HG03558 (cell line): ENCODE measurements around the gene SCNN1A.

Experiments
- ATAC-seq: cut with Tn5 transposase; IDR thresholded peaks from one replicate; pipeline ENCODE4 v1.9.1; 2021; ENCODE audit warnings: moderate number of reproducible peaks; ENCODE audit not compliant: unreplicated experiment; ENCODE audit errors: extremely low read depth

SCNN1A gene

DNA sequence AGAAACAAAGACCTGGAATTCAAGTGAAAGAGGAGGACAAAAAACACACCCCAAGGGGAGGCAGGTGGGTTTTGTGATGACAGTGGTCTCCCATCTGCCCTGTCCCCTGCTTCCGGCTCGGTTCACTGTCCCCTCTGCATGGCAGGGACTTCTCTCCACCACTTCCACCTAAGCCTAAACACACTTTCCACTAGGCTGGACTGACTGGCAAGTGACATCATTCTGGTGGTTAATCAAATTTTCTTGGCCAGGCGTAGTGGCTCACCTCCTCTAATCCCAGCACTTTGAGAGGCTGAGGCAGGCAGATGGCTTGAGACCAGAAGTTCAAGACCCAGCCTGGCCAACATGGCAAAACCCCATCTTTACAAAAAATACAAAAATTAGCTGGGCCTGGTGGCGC, 53.0 kb downstream of the SCNN1A start:
- no peak for ATAC-seq

DNA sequence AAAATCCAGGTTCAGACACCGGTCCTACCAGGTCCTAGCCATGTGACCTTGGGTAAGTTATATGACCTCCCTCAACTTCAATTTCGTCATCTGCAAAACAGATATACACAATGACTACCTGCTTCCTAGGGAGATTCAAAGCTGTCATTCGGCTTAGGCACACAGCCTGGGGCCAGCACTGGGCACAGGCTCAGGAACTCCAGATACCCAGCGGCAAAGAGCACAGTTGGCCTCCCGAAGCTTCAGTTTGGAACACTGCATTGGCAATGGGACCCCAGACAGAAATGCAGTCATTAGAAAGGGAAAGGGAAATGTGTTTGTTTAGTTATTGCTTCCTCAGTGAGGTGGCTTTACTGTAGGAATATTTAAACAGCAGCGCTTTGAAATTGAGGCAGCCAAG, 53.5 kb downstream of the SCNN1A start:
- ATAC-seq: no peak

DNA sequence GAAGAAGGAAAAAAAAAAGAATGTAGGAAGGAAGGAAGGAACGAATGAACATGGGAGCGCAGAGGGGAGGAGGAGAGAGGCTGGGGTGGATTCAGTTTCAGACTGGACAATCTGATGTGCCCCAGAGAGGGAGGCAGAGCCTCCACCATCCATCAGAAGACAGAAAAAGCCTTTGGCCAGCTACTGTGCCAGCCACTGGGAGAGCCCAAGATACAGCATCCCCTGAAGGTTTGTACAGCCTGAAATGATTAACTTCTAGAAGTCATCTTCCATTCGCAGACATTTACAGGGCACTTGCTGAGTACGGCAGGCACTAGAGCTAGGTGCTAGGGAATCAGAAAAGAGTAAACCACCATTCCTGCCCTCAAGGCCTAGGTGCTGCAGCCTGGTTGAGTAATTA, 55.9 kb downstream of the SCNN1A start:
- no peak for ATAC-seq

DNA sequence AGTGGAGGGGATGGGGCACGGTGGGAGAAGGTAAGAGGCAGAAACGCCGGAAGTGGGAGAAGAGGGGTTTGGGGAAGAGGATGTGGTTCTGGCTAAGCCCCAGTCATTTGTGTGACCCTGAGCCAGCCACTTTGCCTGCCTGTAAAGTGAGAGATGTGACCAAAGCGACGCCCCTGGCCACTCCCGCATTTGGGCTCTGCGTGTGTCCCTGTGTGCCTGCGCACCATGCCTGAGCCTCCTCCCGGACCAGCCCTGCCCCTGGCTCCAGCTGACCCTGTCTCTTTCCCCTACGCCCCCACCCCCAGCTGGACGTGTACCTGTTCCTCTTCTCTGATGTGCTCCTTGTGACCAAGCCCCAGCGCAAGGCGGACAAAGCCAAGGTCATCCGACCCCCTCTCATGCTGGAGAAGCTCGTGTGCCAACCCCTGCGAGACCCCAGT, 56.9 kb downstream of the SCNN1A start:
- ATAC-seq: no peak

DNA sequence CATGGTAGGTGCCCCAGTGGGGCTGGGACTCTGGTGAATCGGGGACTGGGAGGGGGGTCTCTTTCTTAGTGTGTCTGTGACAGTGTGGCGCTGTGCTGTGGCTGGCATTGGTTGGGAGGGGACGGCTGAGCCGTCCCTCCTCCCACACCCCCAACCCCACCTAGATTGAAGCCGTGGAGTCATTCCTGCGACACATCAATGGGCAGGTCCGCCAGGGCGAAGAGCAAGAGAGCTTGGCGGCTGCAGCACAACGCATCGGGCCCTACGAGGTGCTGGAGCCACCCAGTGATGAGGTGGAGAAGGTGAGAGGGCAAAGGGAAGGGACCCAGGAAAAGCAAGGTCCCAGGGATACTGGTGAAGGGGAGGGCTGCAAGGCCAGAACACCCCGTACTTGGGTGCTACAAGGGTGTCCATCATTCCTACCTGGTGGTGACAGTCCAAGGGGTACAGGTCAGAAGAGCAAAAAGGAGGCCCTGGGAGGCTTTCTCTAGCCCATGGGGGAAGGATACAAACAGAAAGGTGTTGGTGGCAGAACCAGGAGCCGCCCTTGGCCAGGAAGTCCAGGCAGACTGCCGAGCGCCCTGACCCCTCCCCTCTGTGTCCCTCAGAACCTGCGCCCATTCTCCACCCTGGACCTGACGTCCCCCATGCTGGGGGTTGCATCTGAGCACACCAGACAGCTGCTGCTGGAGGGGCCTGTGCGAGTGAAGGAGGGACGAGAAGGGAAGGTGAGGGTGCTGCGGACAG, 57.5 kb downstream of the SCNN1A start:
- ATAC-seq: no peak

- no peak for ATAC-seq
Measured at GRCh38 chr12:6316921-6317692, 58.3 kb downstream of the SCNN1A start.

DNA sequence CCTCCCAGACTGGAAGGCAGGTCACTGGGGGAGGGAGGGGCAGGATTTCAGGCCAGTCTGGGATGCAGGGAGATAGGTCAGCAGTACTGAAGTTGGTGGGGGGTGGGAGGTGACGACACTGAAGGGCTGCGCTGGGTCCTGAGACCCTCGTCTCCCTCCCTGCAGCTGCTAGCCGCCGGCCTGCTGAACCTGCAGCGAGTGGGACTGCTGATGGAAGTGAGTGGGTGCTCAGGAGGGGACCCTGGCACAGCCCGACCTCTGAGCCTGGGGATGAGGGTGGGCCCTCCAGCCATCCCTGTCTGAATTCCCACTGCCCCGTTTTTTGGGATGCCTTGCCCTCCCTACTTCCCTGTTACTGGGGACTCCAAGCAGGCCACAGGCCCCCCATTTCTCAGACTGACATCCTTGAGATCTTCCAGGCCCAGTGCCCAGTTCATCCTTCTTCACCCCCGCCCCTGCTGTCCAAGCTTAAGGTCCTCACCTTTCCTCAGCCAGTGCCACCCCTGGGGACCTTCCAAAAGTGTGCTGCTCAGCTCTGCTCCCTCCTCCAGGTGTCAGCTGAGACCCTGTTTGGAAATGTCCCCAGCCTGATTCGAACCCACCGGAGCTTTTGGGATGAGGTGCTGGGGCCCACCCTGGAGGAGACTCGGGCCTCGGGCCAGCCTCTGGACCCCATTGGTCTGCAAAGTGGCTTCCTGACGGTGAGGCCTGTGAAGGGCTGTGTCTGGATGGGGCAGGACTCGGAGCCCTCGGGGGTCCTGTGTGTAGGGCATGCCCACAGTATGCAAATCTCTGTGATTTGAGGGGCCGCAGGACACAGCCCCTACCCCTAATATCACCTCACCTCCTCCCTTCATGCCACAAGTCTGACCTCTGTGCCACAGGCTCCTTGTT, 59.4 kb downstream of the SCNN1A start:
- ATAC-seq: no peak

GRCh38 chr12:6315184-6315583, 60.2 kb downstream of the SCNN1A start:
- ATAC-seq: no peak

DNA sequence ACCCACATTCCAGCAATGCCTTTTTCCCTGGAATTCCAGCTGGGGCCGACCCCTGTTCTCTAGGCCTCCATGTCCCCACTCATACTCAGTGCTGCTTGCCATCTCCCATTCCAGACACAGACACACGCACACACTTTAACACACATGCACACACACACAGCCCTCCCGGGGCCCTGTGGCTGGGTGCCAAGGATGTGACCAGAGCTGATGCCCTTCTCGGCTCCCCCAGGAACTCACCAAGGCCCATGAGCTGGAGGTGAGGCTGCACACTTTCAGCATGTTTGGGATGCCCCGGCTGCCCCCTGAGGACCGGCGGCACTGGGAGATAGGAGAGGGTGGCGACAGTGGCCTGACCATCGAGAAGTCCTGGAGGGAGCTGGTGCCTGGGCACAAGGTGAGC, 60.6 kb downstream of the SCNN1A start:
- ATAC-seq: no peak

DNA sequence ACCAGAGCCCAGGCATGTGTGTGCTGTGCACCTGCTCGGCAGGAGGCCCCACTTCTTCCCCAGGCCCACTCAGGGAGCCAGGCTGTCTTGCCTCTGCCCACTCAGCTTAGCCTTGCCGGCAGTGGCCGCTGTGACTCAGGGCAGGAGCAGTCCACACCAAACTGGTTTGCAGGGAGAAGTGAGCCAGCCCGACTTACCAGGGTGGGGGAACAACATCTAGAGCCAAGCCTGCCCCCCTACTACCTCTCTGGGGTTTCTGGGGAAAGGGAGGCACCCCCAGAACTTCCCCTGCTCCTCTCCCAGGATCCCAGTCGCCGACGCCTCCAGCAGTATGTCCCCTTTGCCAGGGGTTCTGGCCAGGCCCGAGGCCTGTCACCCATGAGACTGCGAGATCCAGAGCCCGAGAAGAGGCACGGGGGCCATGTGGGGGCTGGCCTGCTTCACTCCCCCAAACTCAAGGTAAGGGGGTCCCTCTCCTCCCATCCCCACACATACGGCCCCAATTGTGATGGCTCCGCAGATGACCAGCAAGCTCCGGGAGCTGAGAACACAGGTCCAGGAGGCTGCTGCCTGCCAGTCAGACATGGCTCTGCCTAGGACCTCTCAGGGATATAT, 61.9 kb downstream of the SCNN1A start:
- ATAC-seq: no peak

DNA sequence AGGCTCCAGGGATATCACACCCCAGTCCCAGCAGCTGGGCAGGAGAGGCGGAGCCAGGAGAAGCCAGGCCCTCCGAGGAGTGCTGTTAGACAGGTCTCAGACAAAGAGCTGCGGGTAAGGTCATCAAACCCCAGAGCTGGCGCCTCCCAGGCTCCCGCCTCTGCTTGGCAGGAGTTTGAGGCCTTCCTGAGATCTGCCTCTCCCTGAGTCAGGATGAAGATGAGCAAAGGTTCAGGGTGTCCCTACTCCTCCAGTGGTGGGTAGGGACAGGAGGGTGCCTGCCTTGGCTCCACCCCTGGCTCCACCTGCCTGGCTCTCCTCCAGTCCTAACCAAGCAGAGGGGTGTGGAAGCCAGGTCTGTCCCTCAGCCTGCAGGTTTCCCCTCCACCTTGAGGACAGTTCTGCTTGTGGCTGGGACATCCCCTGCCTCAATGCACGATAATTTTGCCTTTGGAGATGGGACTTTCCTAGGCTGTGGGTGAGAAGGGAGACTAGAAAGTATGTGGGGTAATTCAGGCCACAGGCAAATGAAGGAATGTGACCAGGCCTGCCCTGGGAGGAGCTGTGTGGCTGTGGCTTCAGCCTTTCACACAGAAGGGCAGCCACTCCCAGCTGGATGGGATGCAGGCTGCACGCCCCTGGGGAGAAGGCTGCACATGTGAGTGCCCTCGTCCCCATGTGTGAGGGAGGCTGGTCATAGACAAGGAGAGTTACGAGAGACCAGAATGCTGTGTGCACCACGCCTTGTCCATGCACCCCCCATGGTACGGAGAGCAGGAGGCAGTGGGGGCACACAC, 62.6 kb downstream of the SCNN1A start:
- ATAC-seq: no peak

DNA sequence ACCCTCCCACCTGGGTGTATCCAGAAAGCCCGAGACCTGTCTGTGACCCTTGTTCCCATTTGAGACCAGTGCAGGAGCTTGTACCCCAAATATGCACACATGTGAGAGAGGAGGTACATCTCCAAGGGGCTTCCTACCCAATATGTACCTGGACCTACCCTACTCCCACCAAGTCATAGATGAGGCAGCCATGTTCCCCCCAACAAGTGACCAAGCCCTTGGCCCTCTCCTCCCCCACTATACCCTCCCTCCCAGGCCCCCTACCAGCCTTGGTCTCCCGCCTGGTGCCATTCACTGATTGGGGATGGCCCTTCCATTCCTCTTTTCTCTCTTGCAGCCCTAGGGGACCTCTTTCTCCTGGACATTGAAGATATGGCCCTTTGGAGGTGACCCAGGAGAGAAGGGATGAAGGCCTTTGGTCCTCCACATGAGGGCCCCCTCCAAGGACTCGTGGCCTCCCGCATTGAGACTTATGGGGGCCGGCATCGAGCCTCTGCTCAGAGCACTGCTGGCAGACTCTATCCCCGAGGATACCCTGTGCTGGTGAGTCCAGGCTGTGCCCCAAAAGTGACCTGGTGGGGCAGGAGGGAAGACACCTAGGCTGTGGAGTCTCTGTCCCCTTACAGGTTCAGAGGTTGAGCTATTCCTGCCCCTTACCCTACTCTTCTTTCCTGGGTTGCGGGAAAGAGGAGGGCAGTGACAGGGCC, 63.4 kb downstream of the SCNN1A start:
- no peak for ATAC-seq

DNA sequence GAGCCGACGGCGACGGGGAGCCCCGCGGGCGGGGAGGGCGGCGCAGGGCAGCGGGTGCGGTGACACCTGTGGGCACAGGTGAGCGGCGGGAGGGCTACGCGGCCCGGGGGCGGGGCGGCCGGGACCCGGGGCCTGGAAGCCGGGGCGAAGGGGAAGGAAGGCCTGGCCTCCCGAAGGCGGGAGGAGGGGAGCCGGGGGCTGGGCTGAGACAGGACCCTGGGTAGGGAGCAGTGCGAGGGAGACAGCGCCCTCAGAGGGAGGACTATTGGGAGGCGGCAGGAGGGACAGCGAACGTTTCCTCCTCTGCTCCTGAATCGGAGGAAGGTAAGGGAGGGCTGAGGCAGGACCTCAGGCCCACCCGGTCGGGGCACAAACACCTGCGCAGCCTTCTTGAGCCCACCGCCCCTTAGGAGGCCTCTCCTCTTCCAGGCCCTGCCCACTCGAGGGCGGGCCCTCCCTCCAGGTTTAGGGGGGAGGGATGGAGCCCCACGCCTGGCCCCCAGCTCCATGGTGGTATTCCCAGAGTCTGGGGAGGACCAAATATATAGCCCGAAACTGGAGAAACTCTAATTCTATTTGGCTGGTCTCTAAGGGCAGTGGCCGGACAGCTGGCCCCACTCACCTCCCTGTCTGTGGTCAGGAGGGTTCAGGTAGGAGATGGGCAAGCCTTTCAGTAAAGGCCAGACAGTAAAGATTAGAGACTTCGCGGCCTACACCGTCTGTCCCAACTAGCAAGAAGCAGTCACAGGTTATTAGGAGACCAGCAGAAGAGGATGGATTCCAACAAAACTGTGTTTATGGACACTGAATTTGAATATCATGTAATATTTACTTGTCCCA, 64.4 kb downstream of the SCNN1A start:
- ATAC-seq: no peak

DNA sequence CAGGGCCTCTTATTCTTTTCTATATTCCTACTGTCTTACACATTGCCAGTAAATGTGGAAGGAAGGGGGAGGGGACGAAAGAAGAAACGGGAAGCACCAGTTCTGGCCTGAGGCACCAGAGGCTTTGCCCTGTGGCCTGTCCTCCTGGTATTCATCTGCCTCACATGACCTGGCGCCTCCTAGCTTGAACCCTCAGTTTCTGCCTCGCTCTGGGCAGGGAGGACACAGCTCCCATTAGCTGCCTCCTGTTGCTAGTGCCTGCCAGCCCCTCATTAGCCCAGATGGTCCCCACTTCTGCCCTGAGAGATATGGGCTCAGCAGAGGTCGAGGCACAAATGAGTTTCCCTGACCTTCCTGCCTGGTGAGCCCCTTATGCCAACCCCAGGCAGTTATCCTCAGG, 67.8 kb downstream of the SCNN1A start:
- no peak for ATAC-seq

DNA sequence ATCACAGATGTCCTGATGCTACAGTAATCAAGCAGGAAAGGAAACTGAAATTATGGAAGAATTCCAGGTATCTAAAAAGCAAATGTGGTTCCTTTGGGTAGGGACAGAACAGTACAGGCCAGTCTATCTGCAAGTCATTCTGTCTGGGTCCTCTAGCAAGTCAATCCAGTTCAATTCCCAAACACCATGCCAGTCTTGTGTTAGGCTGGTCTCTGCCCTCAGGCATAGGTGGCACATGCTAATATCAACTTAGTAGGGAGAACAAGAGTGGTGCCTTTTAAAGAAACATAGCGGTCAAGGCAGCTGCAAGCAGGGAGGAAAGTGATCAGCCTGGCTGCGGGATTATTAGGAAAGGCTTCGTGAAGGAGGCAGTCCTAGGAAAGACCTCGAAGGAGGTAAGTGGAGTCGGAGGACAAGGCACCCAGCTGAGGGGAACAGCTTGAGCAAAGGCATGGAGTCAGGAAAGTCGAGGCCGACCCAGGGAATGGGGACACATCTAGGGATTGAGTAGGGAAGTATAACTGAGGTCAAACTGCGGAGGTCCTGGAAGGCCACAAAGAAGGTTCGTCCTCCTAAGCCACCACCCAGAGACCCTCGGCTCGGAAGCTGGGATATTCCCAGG, 68.7 kb downstream of the SCNN1A start:
- ATAC-seq: no peak

GRCh38 chr12:6306151-6306550, 69.2 kb downstream of the SCNN1A start:
- no peak for ATAC-seq

DNA sequence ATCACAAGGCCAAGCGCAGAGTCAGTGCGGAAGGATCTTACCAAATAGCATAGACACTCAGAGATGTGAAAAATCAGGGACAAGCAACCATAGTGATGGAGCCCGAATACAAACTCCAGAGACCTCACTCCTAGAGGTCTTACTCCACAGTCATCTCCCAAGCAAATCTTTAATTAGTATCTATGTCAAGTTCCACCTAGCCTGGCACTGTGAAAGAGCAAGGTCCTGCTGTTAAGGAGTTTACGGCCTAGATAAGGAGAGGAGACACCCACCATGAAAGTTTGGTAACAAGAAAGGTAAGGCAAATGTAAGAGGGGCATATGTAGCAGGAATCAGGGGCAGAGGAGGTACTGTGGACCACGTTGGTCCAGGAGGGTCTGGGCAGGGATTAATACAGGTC, 72.3 kb downstream of the SCNN1A start:
- no peak for ATAC-seq

- no peak for ATAC-seq
Measured at GRCh38 chr12:6302621-6303020, 72.7 kb downstream of the SCNN1A start.
